ENCODE data around the gene COPB1.

- TF ChIP-seq, protein P1, sequence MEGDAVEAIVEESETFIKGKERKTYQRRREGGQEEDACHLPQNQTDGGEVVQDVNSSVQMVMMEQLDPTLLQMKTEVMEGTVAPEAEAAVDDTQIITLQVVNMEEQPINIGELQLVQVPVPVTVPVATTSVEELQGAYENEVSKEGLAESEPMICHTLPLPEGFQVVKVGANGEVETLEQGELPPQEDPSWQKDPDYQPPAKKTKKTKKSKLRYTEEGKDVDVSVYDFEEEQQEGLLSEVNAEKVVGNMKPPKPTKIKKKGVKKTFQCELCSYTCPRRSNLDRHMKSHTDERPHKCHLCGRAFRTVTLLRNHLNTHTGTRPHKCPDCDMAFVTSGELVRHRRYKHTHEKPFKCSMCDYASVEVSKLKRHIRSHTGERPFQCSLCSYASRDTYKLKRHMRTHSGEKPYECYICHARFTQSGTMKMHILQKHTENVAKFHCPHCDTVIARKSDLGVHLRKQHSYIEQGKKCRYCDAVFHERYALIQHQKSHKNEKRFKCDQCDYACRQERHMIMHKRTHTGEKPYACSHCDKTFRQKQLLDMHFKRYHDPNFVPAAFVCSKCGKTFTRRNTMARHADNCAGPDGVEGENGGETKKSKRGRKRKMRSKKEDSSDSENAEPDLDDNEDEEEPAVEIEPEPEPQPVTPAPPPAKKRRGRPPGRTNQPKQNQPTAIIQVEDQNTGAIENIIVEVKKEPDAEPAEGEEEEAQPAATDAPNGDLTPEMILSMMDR (conservative IDR thresholded peaks at IDR 0.05), result no peak
- TF ChIP-seq ZFX (IDR thresholded peaks at IDR 0.05), result no peak
Observed at GRCh38 chr11:14520747-14521151, 21.1 kb upstream of the COPB1 start.

Measured in C4-2B (cell line).